Caco-2 (cell line): ENCODE results near the gene KCNA10. TPM values are rescaled to one million over a fixed set of nuclear protein-coding genes. Genes with fewer than 3 reads are reported as not detected.

Source experiments
- Bru-seq: library from RNA; stranded (reverse); fragments of 400-500 nt; gene quantifications from one replicate; lab custom pipeline; 2021; lab: Mats Ljungman, UMichigan
- BruChase-seq, 2 experiments: library from RNA; stranded (reverse); fragments of 400-500 nt; gene quantifications; one replicate each; lab custom pipeline; 2021; lab: Mats Ljungman, UMichigan
- BruUV-seq: library from RNA; stranded (reverse); fragments of 400-500 nt; replicated peaks from 2 replicates; lab custom pipeline; 2021; lab: Mats Ljungman, UMichigan
- CTCF ChIA-PET: fragments of 300-600 bp; sonication (Branson Sonifier 250); formaldehyde crosslinking; loops from one replicate; lab custom pipeline; 2022; ENCODE audit warnings: antibody characterized with exemption; lab: Charles Lee
- POLR2A ChIA-PET: fragments of 300-600 bp; sonication (Branson Sonifier 250); formaldehyde crosslinking; loops from one replicate; lab custom pipeline; 2022; ENCODE audit warnings: antibody characterized with exemption; lab: Charles Lee
- DNase-seq, 2 experiments: peaks; one replicate each; pipeline versions ENCODE4 v3.0.0 to v3.0.0-alpha.2; 2020 to 2022
- H3K27me3 ChIP-seq: replicated peaks from 2 replicates; pipeline ENCODE4 v1.6.0; 2011; ENCODE audit warnings: low read length; ENCODE audit not compliant: control insufficient read depth, insufficient read depth
- H3K36me3 ChIP-seq: 2 replicates; pipeline ENCODE4 v1.5.1; 2011; ENCODE audit warnings: low read length; ENCODE audit not compliant: control insufficient read depth, insufficient read depth
- H3K4me1 ChIP-seq: fragments of 250-450 bp; sonication (Bioruptor Pico); 2 replicates; pipeline ENCODE4 v1.5.1; 2020; ENCODE audit warnings: mild to moderate bottlenecking
- H3K4me3 ChIP-seq: 2 replicates; pipeline ENCODE4 v1.5.1; 2011; ENCODE audit warnings: low read depth, mild to moderate bottlenecking, control low read depth, low read length
- H3K9me3 ChIP-seq: fragments of 250-450 bp; sonication (Bioruptor Pico); 2 replicates; pipeline ENCODE4 v1.5.1; 2020; ENCODE audit warnings: mild to moderate bottlenecking, moderate library complexity
- H3K27ac Mint-ChIP-seq: one replicate; pipeline ENCODE4 v1.8.0; 2022; ENCODE audit warnings: mixed read lengths; ENCODE audit not compliant: unreplicated experiment
- H3K27me3 Mint-ChIP-seq: one replicate; pipeline ENCODE4 v1.8.0; 2022; ENCODE audit warnings: mixed read lengths; ENCODE audit not compliant: insufficient read depth, unreplicated experiment
- H3K36me3 Mint-ChIP-seq: one replicate; pipeline ENCODE4 v1.8.0; 2022; ENCODE audit warnings: mild to moderate bottlenecking, mixed read lengths; ENCODE audit not compliant: insufficient read depth, unreplicated experiment
- H3K4me1 Mint-ChIP-seq: one replicate; pipeline ENCODE4 v1.8.0; 2022; ENCODE audit warnings: low read depth, mixed read lengths; ENCODE audit not compliant: unreplicated experiment
- H3K4me3 Mint-ChIP-seq: one replicate; pipeline ENCODE4 v1.8.0; 2022; ENCODE audit warnings: mild to moderate bottlenecking, moderate library complexity, mixed read lengths; ENCODE audit not compliant: unreplicated experiment
- H3K9me3 Mint-ChIP-seq: one replicate; pipeline ENCODE4 v1.8.0; 2022; ENCODE audit warnings: mixed read lengths; ENCODE audit not compliant: unreplicated experiment
- intact Hi-C: fragments of 100-400 bp; cut with micrococcal nuclease; formaldehyde crosslinking; loops from one replicate; pipeline ENCODE4 v1.10.0; 2022; ENCODE audit not compliant: unreplicated experiment
- long read RNA-seq: library from polyadenylated mRNA; stranded (forward); transcript quantifications from one replicate; pipeline ENCODE4 v2.0.0, GENCODE V29; 2022
- total RNA-seq: library from RNA; stranded (reverse); gene quantifications from 2 replicates; pipeline ENCODE4 v1.2.3, GENCODE V29; 2022
- TF ChIP-seq, protein P1 (sequence below), 2 experiments: fragments of 200-600 bp in 1 of 2; IDR thresholded peaks; 1 replicate in 1 of 2; 2 replicates in 1 of 2; pipeline versions ENCODE4 v1.5.1 to v1.8.0; 2011 to 2022; ENCODE audit warnings: antibody characterized with exemption in 1 of 2, control low read depth in 1 of 2, inconsistent platforms in 1 of 2, low read depth in 1 of 2, low read length in 1 of 2, mild to moderate bottlenecking in 1 of 2, moderate library complexity in 1 of 2; ENCODE audit not compliant: insufficient read depth in 1 of 2, severe bottlenecking in 1 of 2, unreplicated experiment in 1 of 2

Gene KCNA10
- total RNA-seq = not detected in 2 replicates
- not detected for Bru-seq, nascent RNA
- not detected for BruChase-seq, experiment 1, labeled RNA remaining after a 2-hour chase
- BruChase-seq, experiment 2, labeled RNA remaining after a 6-hour chase = not detected
- long read RNA-seq = 0 reads

- no peak within 1 kb of the TSS for H3K4me3 Mint-ChIP-seq
- no TSS peak for BruUV-seq
- Histone ChIP-seq H3K9me3 (no peaks in the 10 kb centered on the region), H3K36me3 (no peaks in the 10 kb centered on the region), H3K4me3 (no peak within 1 kb of the TSS), H3K4me1 (no peaks in the 10 kb centered on the region), H3K27me3 (no peaks in the 10 kb centered on the region)
- ChIA-PET POLR2A (no interaction called here), CTCF (no interaction called here)
- no peak within 1 kb of the TSS for H3K27ac Mint-ChIP-seq
- no peaks in the 10 kb centered on the region for H3K36me3 Mint-ChIP-seq
- no peaks in the 10 kb centered on the region for H3K4me1 Mint-ChIP-seq
- peaks cover 15% of the 10 kb centered on the region for H3K27me3 Mint-ChIP-seq
- H3K9me3 Mint-ChIP-seq = peaks cover 14% of the 10 kb centered on the region
- no peak for DNase-seq
- TF ChIP-seq, protein P1, sequence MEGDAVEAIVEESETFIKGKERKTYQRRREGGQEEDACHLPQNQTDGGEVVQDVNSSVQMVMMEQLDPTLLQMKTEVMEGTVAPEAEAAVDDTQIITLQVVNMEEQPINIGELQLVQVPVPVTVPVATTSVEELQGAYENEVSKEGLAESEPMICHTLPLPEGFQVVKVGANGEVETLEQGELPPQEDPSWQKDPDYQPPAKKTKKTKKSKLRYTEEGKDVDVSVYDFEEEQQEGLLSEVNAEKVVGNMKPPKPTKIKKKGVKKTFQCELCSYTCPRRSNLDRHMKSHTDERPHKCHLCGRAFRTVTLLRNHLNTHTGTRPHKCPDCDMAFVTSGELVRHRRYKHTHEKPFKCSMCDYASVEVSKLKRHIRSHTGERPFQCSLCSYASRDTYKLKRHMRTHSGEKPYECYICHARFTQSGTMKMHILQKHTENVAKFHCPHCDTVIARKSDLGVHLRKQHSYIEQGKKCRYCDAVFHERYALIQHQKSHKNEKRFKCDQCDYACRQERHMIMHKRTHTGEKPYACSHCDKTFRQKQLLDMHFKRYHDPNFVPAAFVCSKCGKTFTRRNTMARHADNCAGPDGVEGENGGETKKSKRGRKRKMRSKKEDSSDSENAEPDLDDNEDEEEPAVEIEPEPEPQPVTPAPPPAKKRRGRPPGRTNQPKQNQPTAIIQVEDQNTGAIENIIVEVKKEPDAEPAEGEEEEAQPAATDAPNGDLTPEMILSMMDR (IDR thresholded peaks at IDR 0.05; ENCODE audit: insufficient read depth in 1 of 2, low read depth in 1 of 2, low read length in 1 of 2, severe bottlenecking in 1 of 2, unreplicated experiment in 1 of 2) = no peak
- intact Hi-C loops = no loop called here
Measured at GRCh38 chr1:110519125-110519810, at the start of gene KCNA10. TSS of gene KCNA10 (minus strand) at chr1:110519175. CDS start at chr1:110518787, 388 bp downstream.

- DNase-seq = no peak
- BruUV-seq = no TSS peak
- no peaks in the 10 kb centered on the region for H3K4me1 ChIP-seq
- CTCF ChIA-PET = no interaction called here
- Mint-ChIP-seq H3K27ac (no peak overlapping the region), H3K4me3 (no peak overlapping the region), H3K4me1 (no peaks in the 10 kb centered on the region), H3K36me3 (no peaks in the 10 kb centered on the region), H3K27me3 (peaks cover 18% of the 10 kb centered on the region), H3K9me3 (no peaks in the 10 kb centered on the region)
- H3K4me3 ChIP-seq = no peak overlapping the region
- TF ChIP-seq, protein P1 (IDR thresholded peaks at IDR 0.05; ENCODE audit: insufficient read depth in 1 of 2, low read depth in 1 of 2, low read length in 1 of 2, severe bottlenecking in 1 of 2, unreplicated experiment in 1 of 2) = no peak
- no peaks in the 10 kb centered on the region for H3K9me3 ChIP-seq
- H3K27me3 ChIP-seq = no peaks in the 10 kb centered on the region
- no peaks in the 10 kb centered on the region for H3K36me3 ChIP-seq
- POLR2A ChIA-PET = no interaction called here
- intact Hi-C loops = no loop called here
Measured at GRCh38 chr1:110566836-110567235, 47.9 kb upstream of the KCNA10 start.

GRCh38 chr1:110565565-110565964 lies 46.6 kb upstream of the KCNA10 start:
- H3K9me3 ChIP-seq = no peaks in the 10 kb centered on the region
- no peaks in the 10 kb centered on the region for H3K36me3 ChIP-seq
- H3K4me3 ChIP-seq = no peak overlapping the region
- Mint-ChIP-seq H3K27ac (no peak overlapping the region), H3K27me3 (peaks cover 18% of the 10 kb centered on the region), H3K4me3 (no peak overlapping the region), H3K4me1 (no peaks in the 10 kb centered on the region), H3K9me3 (no peaks in the 10 kb centered on the region), H3K36me3 (no peaks in the 10 kb centered on the region)
- POLR2A ChIA-PET = no interaction called here
- TF ChIP-seq, protein P1 (IDR thresholded peaks at IDR 0.05; ENCODE audit: insufficient read depth in 1 of 2, low read depth in 1 of 2, low read length in 1 of 2, severe bottlenecking in 1 of 2, unreplicated experiment in 1 of 2) = no peak
- intact Hi-C loops = no loop called here
- no peaks in the 10 kb centered on the region for H3K27me3 ChIP-seq
- BruUV-seq = no TSS peak
- no peak for DNase-seq
- CTCF ChIA-PET = no interaction called here
- H3K4me1 ChIP-seq = no peaks in the 10 kb centered on the region
